Esophagus (tissue), 2 donors: ENCODE results near the gene ATXN7L1. TPM values are rescaled to one million over a fixed set of nuclear protein-coding genes. Genes with fewer than 3 reads are reported as not detected.

ENCODE experiments used
- H3K27ac ChIP-seq, 2 donors: one replicate each; pipeline ENCODE4 v1.5.1; 2013; ENCODE audit warnings: low read depth in 2 of 2, mild to moderate bottlenecking in 2 of 2, inconsistent platforms in 1 of 2, low read length in 1 of 2, moderate library complexity in 1 of 2
- H3K27me3 ChIP-seq, 2 donors: one replicate each; pipeline ENCODE4 v1.6.1; 2013; ENCODE audit warnings: low read length in 2 of 2, control low read depth in 1 of 2, mild to moderate bottlenecking in 1 of 2; ENCODE audit not compliant: insufficient read depth in 2 of 2, control insufficient read depth in 1 of 2
- H3K36me3 ChIP-seq, 2 donors: one replicate each; pipeline ENCODE4 v1.6.1; 2013; ENCODE audit warnings: low read length in 1 of 2; ENCODE audit not compliant: control insufficient read depth in 2 of 2, insufficient read depth in 2 of 2
- H3K4me1 ChIP-seq, 2 donors: one replicate each; pipeline ENCODE4 v1.6.1; 2013; ENCODE audit warnings: low read length in 1 of 2; ENCODE audit not compliant: control insufficient read depth in 2 of 2, insufficient read depth in 2 of 2
- H3K4me3 ChIP-seq, 2 donors: one replicate each; pipeline ENCODE4 v1.5.1; 2013; ENCODE audit warnings: low read length in 2 of 2, mild to moderate bottlenecking in 2 of 2, low read depth in 1 of 2, moderate library complexity in 1 of 2
- H3K9me3 ChIP-seq, 2 donors: one replicate each; pipeline ENCODE4 v1.6.1; 2013; ENCODE audit warnings: mild to moderate bottlenecking in 2 of 2, low read depth in 1 of 2, low read length in 1 of 2, moderate library complexity in 1 of 2; ENCODE audit not compliant: control insufficient read depth in 2 of 2, insufficient read depth in 1 of 2
- WGBS, 2 donors: extraction: QIAGEN DNeasy Blood & Tissue Kit; methylation state at CpG; one replicate each; pipeline ENCODE4 v1.1.7; 2013; 5-methylcytosine and 5-hydroxymethylcytosine counted together
- polyA plus RNA-seq, 2 donors: library from polyadenylated mRNA; stranded (reverse); fragments of 200-250 nt; gene quantifications; one replicate each; pipeline ENCODE4 v1.2.3, GENCODE V29; 2013
- donor health status: healthy with polysubstance abuse.
- donor health status: Bipolar disorder and iron deficiency.

ATXN7L1 gene
- polyA plus RNA-seq, 2 donors: 4.0 to 4.8 TPM

DNA sequence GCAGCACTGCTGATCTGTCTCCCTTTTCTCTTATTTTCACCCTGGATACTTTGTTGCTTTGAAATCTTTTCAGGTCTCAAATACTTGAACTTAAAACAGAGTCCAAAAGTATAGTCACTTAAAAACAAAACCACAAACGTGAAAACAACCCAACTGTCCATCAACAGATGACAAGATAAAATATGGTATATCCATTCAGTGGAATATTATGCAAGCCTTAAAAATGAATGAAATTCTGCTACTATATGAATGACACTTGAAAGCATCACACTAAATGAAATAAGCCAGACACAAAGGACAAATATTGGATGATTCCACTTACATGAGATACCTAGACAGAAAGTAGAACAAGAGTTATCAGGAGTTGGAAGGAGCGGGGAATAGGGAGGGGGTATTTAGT is 250.4 kb downstream of the ATXN7L1 start:
- 91 to 92% methylated on average over 2 of the region's 2 CpGs for WGBS, 2 donors
- peaks cover 0 to 7% of the 10 kb centered on the region in 2 donors for H3K36me3 ChIP-seq

DNA sequence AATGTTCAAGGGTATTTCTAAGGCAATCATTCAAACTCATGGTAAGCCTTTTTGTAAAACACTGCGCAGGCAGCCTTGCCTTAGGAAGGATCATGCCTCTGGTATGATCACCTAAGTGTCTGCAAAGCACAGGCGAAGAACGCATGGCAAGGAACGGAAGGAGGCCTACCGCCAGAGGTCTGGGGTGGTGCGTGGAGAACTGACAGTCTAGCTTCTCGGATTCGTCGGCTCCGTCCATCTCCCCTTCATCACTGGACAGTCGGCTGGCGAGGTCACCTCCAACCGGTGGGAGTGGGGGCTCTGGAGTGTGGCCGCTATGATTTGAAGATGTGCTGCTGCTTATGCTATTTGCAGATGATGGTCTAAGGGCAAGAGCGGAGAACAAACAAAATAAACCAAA is 252.5 kb downstream of the ATXN7L1 start:
- Histone ChIP-seq H3K36me3 (peaks cover 0 to 7% of the 10 kb centered on the region in 2 donors), H3K9me3 (no peaks in the 10 kb centered on the region), H3K27ac (no peak overlapping the region), H3K27me3 (no peaks in the 10 kb centered on the region), H3K4me3 (no peak overlapping the region), H3K4me1 (peaks cover 0 to 4% of the 10 kb centered on the region in 2 donors)
- WGBS, 2 donors: 98 to 100% methylated on average over 15 of the region's 15 CpGs

More for the DNA sequence above, 250.4 kb downstream of the ATXN7L1 start:
- no peaks in the 10 kb centered on the region for H3K9me3 ChIP-seq
- peaks cover 0 to 4% of the 10 kb centered on the region in 2 donors for H3K4me1 ChIP-seq
- no peak overlapping the region for H3K27ac ChIP-seq
- H3K4me3 ChIP-seq: no peak overlapping the region
- H3K27me3 ChIP-seq: no peaks in the 10 kb centered on the region

DNA sequence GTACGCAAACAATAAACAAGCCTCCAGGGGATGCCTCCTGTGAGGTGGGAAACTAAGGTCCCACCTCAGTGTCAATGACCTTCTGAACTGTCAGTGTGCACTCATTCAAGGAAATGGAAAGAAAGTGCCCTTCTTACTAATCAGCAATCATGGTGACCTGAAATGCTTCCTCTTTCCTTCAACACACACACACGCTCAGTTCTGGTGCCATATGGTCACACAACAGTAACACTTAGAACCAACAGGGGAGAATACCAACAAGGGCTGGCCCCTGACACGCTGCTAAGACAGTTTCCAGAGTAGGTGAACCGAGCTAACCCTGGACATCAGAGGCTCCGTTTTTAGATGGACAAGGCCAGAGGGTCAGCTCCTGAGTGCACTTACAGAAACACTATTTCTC is 253.0 kb downstream of the ATXN7L1 start:
- no peaks in the 10 kb centered on the region for H3K27me3 ChIP-seq
- no peak overlapping the region for H3K27ac ChIP-seq
- peaks cover 0 to 7% of the 10 kb centered on the region in 2 donors for H3K36me3 ChIP-seq
- no peak overlapping the region for H3K4me3 ChIP-seq
- no peaks in the 10 kb centered on the region for H3K9me3 ChIP-seq
- peaks cover 0 to 4% of the 10 kb centered on the region in 2 donors for H3K4me1 ChIP-seq
- WGBS, 2 donors: 93 to 95% methylated on average over 5 of the region's 5 CpGs

DNA sequence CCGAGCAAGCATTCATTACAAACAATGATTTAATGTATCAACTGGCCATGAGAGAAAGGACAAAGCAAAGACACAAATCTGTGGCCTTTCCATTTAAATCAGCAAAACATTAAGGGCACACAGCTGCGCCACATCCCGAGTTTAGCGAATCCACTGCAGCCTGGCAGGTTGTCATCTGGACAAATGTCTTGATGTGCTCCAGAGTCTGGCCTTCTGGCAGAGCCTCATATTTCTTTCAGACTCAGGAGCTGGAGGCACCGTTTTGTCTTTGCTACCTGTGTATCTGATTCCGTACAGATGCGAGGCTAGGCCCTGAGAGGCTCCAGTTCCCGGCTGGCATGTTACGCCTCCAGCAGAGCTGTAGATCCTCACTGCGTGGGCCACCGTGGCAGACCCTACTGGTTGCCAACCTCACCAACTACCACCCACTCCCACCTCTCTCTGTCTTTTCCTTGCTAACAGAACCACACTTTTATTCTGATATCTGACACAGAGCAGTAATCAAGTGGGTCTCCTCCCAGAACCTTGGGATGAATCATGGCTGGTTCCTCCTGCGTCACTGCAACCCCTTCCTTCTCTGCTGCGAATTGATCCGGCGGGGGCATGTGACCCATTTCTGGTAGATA is 254.2 kb downstream of the ATXN7L1 start:
- no peaks in the 10 kb centered on the region for H3K9me3 ChIP-seq
- peaks cover 0 to 4% of the 10 kb centered on the region in 2 donors for H3K4me1 ChIP-seq
- H3K4me3 ChIP-seq: no peak overlapping the region
- no peaks in the 10 kb centered on the region for H3K27me3 ChIP-seq
- no peak overlapping the region for H3K27ac ChIP-seq
- H3K36me3 ChIP-seq: peaks cover 2 to 13% of the 10 kb centered on the region in 2 donors
- WGBS, 2 donors: 86 to 87% methylated on average over 15 of the region's 15 CpGs

DNA sequence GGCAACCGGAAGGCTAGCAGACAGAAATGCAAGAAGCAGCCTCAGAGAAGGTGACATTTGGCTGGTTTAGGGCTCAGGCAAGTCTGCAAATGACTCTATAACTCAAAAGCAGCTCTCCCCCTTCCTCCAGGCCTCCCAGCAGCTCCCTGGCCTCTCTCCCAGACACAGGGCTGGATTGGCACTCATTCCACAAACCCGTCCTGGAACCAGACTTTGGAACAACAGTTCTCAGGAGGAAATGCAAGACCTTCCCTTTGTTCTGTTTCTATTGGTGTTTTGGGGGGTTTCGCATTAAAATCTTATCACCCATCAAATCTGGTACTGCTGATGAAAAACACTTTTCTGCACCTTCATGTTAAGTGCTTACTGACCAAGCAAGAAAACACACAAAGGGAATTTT is 254.8 kb downstream of the ATXN7L1 start:
- 48 to 64% methylated on average over 3 of the region's 3 CpGs for WGBS, 2 donors
- Histone ChIP-seq H3K27ac (no peak overlapping the region), H3K4me3 (no peak overlapping the region), H3K36me3 (peaks cover 2 to 13% of the 10 kb centered on the region in 2 donors), H3K9me3 (no peaks in the 10 kb centered on the region), H3K4me1 (peaks cover 0 to 4% of the 10 kb centered on the region in 2 donors), H3K27me3 (no peaks in the 10 kb centered on the region)

DNA sequence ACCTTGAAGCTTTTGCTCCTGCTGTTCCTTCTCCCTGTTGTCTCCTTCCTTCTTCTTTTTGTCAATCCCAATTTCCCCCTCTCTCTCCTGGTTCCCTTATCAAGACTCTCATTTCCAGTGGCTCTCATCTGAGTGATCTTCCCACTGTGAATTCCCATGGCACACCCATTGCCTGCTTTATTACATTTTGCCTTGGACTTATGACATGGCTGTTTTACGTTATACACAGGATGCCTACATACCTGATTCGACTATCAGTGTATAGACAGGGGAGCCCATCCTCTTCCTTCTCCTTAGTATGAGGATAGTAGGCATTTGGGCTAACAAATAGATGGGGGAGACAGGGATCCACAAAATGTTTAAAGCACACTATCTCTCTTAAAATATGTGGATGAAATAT is 255.2 kb downstream of the ATXN7L1 start:
- Histone ChIP-seq H3K36me3 (peaks cover 2 to 13% of the 10 kb centered on the region in 2 donors), H3K4me1 (peaks cover 0 to 4% of the 10 kb centered on the region in 2 donors), H3K9me3 (no peaks in the 10 kb centered on the region), H3K4me3 (no peak overlapping the region), H3K27me3 (no peaks in the 10 kb centered on the region), H3K27ac (no peak overlapping the region)
- 33 to 36% methylated on average over 2 of the region's 2 CpGs for WGBS, 2 donors

DNA sequence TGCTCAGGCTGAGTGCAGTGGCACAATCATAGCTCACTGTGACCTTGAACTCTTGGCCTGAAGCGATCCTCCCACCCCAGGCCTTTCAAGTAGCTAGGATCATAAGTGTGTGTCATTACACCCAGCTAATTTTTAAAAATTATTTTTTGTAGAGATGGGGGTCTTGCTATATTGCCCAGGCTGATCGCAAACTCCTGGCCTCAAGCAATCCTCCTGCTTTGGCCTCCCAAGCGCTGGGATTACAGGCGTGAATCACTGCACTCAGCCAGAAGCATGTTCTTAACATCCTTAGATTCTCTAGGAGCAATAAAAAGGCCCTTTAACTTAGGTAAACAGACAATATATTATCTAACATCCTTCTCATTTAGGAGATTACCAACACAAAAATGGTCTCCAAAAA is 256.8 kb downstream of the ATXN7L1 start:
- Histone ChIP-seq H3K4me1 (peaks cover 0 to 4% of the 10 kb centered on the region in 2 donors), H3K27ac (no peak overlapping the region), H3K36me3 (peaks cover 6 to 18% of the 10 kb centered on the region in 2 donors), H3K27me3 (no peaks in the 10 kb centered on the region), H3K9me3 (no peaks in the 10 kb centered on the region), H3K4me3 (no peak overlapping the region)
- 100% methylated on average over 4 of the region's 4 CpGs for WGBS, 2 donors

DNA sequence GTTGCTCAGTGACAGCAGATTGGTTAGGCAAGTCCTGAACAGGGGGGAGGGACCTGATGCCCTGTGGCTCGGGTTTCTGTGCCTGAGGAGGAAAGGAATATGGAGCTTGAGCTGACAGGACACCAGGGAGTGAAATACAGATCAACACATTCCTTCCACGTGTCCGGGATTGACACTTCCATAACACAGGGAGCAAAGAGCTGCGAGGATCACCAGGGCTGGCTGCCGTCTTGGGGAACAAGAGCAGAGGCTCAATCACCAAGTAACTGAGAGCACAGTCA is 258.4 kb downstream of the ATXN7L1 start:
- Histone ChIP-seq H3K27me3 (no peaks in the 10 kb centered on the region), H3K4me3 (no peak overlapping the region), H3K27ac (no peak overlapping the region), H3K9me3 (no peaks in the 10 kb centered on the region), H3K4me1 (peaks cover 0 to 3% of the 10 kb centered on the region in 2 donors), H3K36me3 (peaks cover 15 to 28% of the 10 kb centered on the region in 2 donors)
- 85 to 93% methylated on average over 5 of the region's 5 CpGs for WGBS, 2 donors

DNA sequence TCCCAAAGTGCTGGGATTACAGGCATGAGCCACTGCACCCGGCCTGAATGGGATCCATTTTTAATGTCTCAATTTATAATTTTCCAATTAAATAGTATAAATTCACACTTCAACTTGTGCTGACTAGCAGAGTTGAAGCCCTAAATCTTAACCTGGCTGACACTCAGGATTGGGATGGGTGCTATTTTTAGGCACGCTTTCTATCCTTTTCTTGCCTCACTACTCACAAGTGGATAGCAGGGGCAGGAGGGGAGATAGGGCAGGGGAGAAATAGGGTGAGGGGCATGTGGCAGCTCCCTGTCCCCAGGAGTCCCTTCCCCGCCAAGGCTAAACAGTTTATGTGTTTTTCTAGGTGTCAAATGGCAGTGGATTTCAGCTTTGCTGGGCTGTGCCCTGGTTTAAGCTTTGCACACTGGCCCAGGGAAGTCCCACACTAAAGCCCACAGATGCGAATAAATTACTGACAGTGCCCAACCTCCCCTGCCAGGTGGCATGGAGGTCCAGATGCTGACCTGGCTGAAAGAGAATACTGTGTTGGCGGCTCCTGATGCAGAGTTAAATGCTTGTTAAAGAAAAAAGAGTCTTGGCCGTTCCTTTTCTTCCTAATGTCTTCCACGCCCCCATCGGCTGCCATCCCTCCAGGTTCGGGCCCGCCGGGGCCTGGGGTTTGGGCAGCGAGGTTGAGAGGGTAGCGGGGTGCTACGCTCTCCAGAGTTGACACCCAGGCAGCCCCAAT is 259.0 kb downstream of the ATXN7L1 start:
- Histone ChIP-seq H3K36me3 (peaks cover 15 to 25% of the 10 kb centered on the region in 2 donors), H3K4me3 (no peak overlapping the region)

More for the DNA sequence above, 259.0 kb downstream of the ATXN7L1 start:
- 96 to 97% methylated on average over 14 of the region's 14 CpGs for WGBS, 2 donors
- Histone ChIP-seq H3K27ac (no peak overlapping the region), H3K4me1 (no peaks in the 10 kb centered on the region), H3K27me3 (no peaks in the 10 kb centered on the region), H3K9me3 (no peaks in the 10 kb centered on the region)
